ENCODE results near the gene MVB12B.
A peak's percentile ranks its signal among the peaks of the same experiment; 100 is the strongest.

The MVB12B gene

GRCh38 chr9:126452106-126452505, 125.5 kb downstream of the MVB12B start:
- no peak overlapping the region for H3K4me3 ChIP-seq (ENCODE audit: control insufficient read depth, low read depth, low read length)
- DNase-seq (ENCODE audit: low read depth), result no peak
- TF ChIP-seq, protein P1, sequence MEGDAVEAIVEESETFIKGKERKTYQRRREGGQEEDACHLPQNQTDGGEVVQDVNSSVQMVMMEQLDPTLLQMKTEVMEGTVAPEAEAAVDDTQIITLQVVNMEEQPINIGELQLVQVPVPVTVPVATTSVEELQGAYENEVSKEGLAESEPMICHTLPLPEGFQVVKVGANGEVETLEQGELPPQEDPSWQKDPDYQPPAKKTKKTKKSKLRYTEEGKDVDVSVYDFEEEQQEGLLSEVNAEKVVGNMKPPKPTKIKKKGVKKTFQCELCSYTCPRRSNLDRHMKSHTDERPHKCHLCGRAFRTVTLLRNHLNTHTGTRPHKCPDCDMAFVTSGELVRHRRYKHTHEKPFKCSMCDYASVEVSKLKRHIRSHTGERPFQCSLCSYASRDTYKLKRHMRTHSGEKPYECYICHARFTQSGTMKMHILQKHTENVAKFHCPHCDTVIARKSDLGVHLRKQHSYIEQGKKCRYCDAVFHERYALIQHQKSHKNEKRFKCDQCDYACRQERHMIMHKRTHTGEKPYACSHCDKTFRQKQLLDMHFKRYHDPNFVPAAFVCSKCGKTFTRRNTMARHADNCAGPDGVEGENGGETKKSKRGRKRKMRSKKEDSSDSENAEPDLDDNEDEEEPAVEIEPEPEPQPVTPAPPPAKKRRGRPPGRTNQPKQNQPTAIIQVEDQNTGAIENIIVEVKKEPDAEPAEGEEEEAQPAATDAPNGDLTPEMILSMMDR (conservative IDR thresholded peaks at IDR 0.05; ENCODE audit: control insufficient read depth, insufficient read depth, low read depth, low read length), result no peak

DNA sequence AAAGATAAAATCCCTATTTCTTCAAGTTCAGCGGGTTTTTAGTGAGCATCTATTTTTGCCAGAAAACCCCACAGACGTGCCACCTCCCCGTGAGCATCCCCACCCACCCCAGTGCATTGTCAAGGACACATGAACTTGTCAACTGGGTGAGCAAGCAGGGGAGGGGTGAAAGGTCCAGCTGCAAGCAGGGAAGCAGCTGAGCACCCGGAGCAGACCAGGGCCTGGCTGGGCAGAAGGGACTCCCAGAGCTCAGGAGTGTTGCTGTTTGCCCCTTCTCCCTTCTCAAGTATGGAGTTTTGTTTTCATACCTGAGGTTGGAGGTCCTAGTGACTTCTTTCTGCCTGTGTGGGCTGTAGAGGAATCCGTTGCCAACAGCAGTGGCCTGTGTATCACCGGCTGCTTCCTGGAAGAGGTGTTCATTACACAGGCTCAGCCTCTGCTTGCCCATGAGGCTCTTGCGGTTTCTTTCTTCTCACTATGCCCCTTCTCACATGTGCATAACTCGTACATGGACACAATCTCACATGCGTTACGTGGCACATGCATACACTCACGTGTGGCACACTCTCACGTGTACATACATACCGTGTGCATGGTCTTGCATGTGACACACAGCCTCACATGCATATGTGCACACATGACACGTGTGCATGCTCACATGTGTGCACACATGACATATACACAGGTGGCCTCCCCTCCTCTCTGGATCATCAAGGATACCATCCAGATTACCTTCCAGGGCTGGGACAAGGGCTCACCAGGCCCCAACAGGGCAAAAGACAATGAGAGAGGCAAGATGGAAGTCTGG, 126.7 kb downstream of the MVB12B start:
- TF ChIP-seq, protein P1 (conservative IDR thresholded peaks at IDR 0.05; ENCODE audit: control insufficient read depth, insufficient read depth, low read depth, low read length), result no peak
- no peak overlapping the region for H3K4me3 ChIP-seq (ENCODE audit: control insufficient read depth, low read depth, low read length)
- no peak for DNase-seq (ENCODE audit: low read depth)

DNA sequence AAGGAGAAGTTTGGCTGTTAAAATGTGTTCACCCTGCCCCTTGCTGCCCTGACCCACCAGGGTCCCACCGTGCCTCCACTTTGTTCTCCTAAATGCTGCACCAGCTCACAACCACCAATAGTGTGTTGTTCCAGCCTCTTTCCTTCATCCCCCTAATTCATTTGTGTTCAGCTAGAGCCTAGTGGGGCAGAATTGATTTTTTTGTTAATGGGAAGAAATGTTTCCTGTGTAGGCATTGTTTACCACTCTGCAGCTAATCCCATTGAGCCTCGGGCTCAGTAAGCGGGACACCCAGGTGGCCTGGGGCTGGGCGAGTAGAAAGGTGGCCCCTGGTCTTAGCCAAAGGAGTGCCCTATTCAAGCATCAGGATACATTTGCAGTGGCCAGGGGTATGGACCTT, 127.6 kb downstream of the MVB12B start:
- no peak overlapping the region for H3K4me3 ChIP-seq (ENCODE audit: control insufficient read depth, low read depth, low read length)
- DNase-seq (ENCODE audit: low read depth), result no peak
- TF ChIP-seq, protein P1 (conservative IDR thresholded peaks at IDR 0.05; ENCODE audit: control insufficient read depth, insufficient read depth, low read depth, low read length), result no peak

DNA sequence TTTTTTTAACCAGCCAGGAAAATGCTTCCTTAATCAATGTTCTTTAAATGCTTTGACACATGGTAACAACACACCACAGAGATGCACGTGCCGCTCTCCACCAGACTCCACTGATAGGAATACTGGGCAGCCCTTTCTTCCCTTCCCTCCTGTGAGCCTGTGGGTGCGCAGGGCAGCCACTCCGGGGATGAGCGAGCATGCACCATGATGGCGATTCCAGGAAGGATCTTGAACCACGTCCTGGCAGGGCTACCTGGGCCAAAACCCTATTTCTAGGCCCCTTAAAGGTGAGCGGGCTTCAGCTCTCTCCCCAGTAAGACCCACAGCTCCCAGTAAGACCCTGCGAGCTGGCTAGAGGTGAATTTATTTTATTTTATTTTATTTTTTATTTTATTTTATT, 128.2 kb downstream of the MVB12B start:
- TF ChIP-seq, protein P1 (conservative IDR thresholded peaks at IDR 0.05; ENCODE audit: control insufficient read depth, insufficient read depth, low read depth, low read length), result no peak
- no peak for DNase-seq (ENCODE audit: low read depth)
- no peak overlapping the region for H3K4me3 ChIP-seq (ENCODE audit: control insufficient read depth, low read depth, low read length)

DNA sequence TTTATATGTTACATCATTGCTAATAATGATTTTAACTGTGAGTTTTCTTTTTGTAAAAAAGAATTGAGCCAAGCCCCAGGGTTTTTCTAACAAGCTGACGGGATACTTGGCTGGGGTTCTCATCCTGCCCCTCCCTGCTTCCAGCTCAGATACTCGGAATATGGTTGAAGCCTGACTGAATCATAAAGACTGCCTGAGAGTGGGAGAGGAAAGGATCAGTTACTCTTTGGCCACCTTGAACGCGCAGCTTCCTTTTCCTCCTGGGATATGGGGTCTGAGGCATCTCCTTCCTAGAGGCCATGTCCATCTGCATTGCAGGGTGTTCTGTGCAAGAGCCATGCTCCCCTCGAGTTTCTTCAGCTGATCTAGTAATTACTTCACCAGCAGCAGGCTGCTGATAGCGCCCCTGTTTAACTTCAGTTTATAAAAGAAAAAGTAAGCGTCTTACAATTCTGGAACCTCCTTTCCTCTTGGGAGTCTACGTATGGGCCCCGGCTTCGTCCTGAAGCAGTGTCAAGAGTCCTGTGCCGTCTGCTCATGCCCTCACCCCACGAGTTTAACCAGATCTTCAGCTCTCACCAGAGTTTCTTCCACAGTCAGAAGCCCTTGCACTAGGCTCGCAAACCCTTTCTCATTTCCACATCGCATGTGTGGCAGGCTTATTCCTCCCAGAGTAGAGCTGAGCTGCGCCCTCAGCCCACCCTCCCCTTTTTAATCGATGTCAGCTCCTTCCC, 130.0 kb downstream of the MVB12B start:
- DNase-seq (ENCODE audit: low read depth), result peak; percentile 16

DNA sequence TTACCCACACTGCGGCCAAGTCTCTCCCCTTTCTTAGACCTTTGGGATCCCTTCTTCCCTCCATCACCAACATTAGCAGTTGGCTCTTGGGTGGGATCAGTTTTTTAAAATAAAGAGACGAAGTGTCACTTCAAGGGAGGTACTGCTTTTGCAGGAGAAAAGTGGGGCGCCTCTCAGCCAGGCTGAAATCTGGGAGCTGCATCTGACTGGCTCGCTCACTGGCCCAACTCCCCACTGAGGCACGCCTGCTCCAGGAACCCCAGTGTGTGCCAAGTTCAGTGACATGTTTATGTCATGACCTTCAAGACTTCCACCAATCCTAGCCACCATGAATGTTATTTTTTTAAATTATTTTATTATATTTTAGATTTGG, 130.5 kb downstream of the MVB12B start:
- TF ChIP-seq, protein P1 (conservative IDR thresholded peaks at IDR 0.05; ENCODE audit: control insufficient read depth, insufficient read depth, low read depth, low read length), result no peak
- no peak overlapping the region for H3K4me3 ChIP-seq (ENCODE audit: control insufficient read depth, low read depth, low read length)
- DNase-seq (ENCODE audit: low read depth), result no peak

More for the DNA sequence above, 130.0 kb downstream of the MVB12B start:
- no peak overlapping the region for H3K4me3 ChIP-seq (ENCODE audit: control insufficient read depth, low read depth, low read length)
- TF ChIP-seq, protein P1 (conservative IDR thresholded peaks at IDR 0.05; ENCODE audit: control insufficient read depth, insufficient read depth, low read depth, low read length), result no peak

Data from fibroblast of mammary gland (primary cell).